Measurements from ENCODE around the gene LPAR2.

DNA sequence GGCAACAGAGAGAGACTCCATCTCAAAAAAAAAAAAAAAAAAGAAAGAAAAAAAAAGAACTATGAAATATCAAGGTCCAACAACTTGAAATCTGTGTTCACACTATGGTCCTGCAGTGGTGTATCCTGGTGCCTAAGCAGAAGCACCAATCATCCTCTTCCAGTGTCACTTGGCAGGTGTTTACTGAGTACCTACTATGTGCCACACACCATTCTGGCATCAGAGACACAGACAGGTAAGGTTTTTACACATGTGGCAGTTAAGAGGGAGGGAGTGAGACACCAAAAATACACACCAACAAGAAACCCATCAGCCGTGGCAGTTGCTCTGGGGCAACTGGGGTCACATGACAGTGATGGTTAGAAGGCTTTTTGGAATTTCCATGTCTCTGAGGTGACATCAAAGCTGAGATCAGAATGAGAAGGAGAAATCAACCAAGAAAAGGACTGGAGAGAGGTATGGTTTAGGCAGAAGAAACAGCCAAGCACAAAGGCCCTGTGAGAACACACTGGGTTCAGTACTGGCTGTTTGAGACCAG, 27.2 kb downstream of the LPAR2 start:
- TF ChIP-seq SUZ12 (IDR thresholded peaks at IDR 0.05; ENCODE audit: extremely low read depth, insufficient read depth, insufficient read length), result no peak
- TF ChIP-seq ZNF274 (IDR thresholded peaks at IDR 0.05; ENCODE audit: low read depth, low read length), result no peak
- TF ChIP-seq YY1 (IDR thresholded peaks at IDR 0.05; ENCODE audit: insufficient read depth, insufficient read length), result no peak
